Kidney (tissue), 14 donors: Measurements from ENCODE around the gene BAD. TPM values are rescaled to one million over a fixed set of nuclear protein-coding genes. Genes with fewer than 3 reads are reported as not detected.

ENCODE experiments used
- DNase-seq, 5 donors: peaks; one replicate each; pipeline ENCODE4 v3.0.0-alpha.2; 2013 to 2020
- FAIRE-seq: peaks from 2 replicates; lab custom pipeline; 2012; peaks lifted over from hg19 to GRCh38; lab: Jason Lieb, UNC
- H3K27ac ChIP-seq, 2 donors: one replicate each; pipeline ENCODE4 v1.7.0; 2013; ENCODE audit warnings: low read depth in 2 of 2, low read length in 2 of 2, inconsistent platforms in 1 of 2
- H3K27me3 ChIP-seq: one replicate; pipeline ENCODE4 v1.7.1; 2013; ENCODE audit warnings: low read length, inconsistent platforms; ENCODE audit not compliant: control insufficient read depth, insufficient read depth
- H3K36me3 ChIP-seq, 3 donors: one replicate each; pipeline versions ENCODE4 v1.7.0 to v1.7.1; 2013; ENCODE audit warnings: low read length in 3 of 3, control low read depth in 1 of 3, inconsistent platforms in 1 of 3; ENCODE audit not compliant: insufficient read depth in 3 of 3, control insufficient read depth in 2 of 3
- H3K4me1 ChIP-seq, 3 donors: one replicate each; pipeline versions ENCODE4 v1.7.0 to v1.7.1; 2013; ENCODE audit warnings: low read length in 3 of 3, inconsistent platforms in 1 of 3, low read depth in 1 of 3; ENCODE audit not compliant: control insufficient read depth in 2 of 3, insufficient read depth in 2 of 3
- H3K4me3 ChIP-seq, 3 donors: one replicate each; pipeline versions ENCODE4 v1.7.0 to v1.8.1; 2013; ENCODE audit warnings: low read length in 3 of 3, control low read depth in 1 of 3, inconsistent platforms in 1 of 3
- H3K9ac ChIP-seq, 3 donors: one replicate each; pipeline versions ENCODE4 v1.7.0 to v1.7.1; 2013; ENCODE audit warnings: low read length in 3 of 3, control low read depth in 1 of 3, inconsistent platforms in 1 of 3
- H3K9me3 ChIP-seq, 3 donors: one replicate each; pipeline versions ENCODE4 v1.7.0 to v1.7.1; 2013; ENCODE audit warnings: low read length in 3 of 3, control low read depth in 1 of 3, inconsistent platforms in 1 of 3; ENCODE audit not compliant: control insufficient read depth in 2 of 3, insufficient read depth in 1 of 3
- intact Hi-C: fragments of 100-400 bp; cut with DNase I; formaldehyde crosslinking; loops from one replicate; pipeline ENCODE4 v1.11.1; 2022
- polyA plus RNA-seq: library from polyadenylated mRNA; stranded (reverse); fragments of 350-450 nt; fragmentation: Illumina TruSeq; extraction: RNeasy Lipid Tissue Mini Kit (QIAGEN cat#74804); gene quantifications from one replicate; pipeline ENCODE4 v1.2.3, GENCODE V29; 2014; ENCODE audit warnings: low read depth, low replicate concordance; ENCODE audit not compliant: insufficient read depth
- total RNA-seq: library from RNA; stranded (reverse); fragmentation: NEBNext Ultra II Directional; extraction: Animal tissue kit (Norgen Biotek cat#: 25700); gene quantifications from one replicate; pipeline ENCODE4 v1.2.1, GENCODE V29; 2021
- TF ChIP-seq, protein P1 (sequence below): IDR thresholded peaks from 3 replicates; pipeline ENCODE4 v1.5.1; 2012; ENCODE audit warnings: mild to moderate bottlenecking, moderate library complexity, borderline replicate concordance; ENCODE audit not compliant: insufficient read depth; ENCODE audit errors: extremely low read depth
- donor health status: control.
- donor health status: control.
- donor health status: control.
- donor health status: control.
- donor health status: control.
- donor health status: DM: yes; HTN: yes; CAD: no.
- donor health status: Normal renal cell carcinoma (clear cell type).

BAD gene
- total and polyA plus RNA-seq, 2 donors from 2014 or later, result 59.8 to 157 TPM

DNA sequence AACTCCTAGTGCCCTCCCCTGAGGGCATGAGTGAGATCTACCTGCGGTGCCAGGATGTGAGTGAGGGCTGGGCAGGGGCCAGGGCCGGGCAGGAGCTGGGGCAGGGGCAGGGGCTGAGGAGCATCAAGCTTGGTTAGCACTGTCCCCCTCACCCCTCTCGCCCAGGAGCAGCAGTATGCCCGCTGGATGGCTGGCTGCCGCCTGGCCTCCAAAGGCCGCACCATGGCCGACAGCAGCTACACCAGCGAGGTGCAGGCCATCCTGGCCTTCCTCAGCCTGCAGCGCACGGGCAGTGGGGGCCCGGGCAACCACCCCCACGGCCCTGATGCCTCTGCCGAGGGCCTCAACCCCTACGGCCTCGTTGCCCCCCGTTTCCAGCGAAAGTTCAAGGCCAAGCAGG lies 64.2 kb downstream of the BAD start:
- Histone ChIP-seq H3K9me3 (no peaks in the 10 kb centered on the region), H3K27ac (no peak overlapping the region), H3K36me3 (no peaks in the 10 kb centered on the region), H3K9ac (no peak overlapping the region), H3K4me1 (peaks cover 0 to 7% (median 0%) of the 10 kb centered on the region in 3 donors), H3K27me3 (no peaks in the 10 kb centered on the region), H3K4me3 (no peak overlapping the region)
- intact Hi-C loops, result no loop called here
- DNase-seq (peak in 1 of 5 donors; percentile 72), FAIRE-seq (no peak)
- TF ChIP-seq, protein P1, sequence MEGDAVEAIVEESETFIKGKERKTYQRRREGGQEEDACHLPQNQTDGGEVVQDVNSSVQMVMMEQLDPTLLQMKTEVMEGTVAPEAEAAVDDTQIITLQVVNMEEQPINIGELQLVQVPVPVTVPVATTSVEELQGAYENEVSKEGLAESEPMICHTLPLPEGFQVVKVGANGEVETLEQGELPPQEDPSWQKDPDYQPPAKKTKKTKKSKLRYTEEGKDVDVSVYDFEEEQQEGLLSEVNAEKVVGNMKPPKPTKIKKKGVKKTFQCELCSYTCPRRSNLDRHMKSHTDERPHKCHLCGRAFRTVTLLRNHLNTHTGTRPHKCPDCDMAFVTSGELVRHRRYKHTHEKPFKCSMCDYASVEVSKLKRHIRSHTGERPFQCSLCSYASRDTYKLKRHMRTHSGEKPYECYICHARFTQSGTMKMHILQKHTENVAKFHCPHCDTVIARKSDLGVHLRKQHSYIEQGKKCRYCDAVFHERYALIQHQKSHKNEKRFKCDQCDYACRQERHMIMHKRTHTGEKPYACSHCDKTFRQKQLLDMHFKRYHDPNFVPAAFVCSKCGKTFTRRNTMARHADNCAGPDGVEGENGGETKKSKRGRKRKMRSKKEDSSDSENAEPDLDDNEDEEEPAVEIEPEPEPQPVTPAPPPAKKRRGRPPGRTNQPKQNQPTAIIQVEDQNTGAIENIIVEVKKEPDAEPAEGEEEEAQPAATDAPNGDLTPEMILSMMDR, result no peak

Other genes starting within 250 kb of the BAD start
- 0.66 TPM for gene FLRT1, start 248.7 kb downstream of the BAD start, total RNA-seq
- 1.5 TPM for gene FLRT1, start 248.7 kb downstream of the BAD start, polyA plus RNA-seq
- 27.8 TPM for gene MACROD1, start 118.6 kb downstream of the BAD start, total RNA-seq
- gene MACROD1, start 118.6 kb downstream of the BAD start, polyA plus RNA-seq, result 176 TPM
- 81.2 TPM for gene STIP1, start 98.5 kb downstream of the BAD start, total RNA-seq
- 86.0 TPM for gene STIP1, start 98.5 kb downstream of the BAD start, polyA plus RNA-seq
- gene FERMT3, start 77.9 kb downstream of the BAD start, total RNA-seq, result 36.3 TPM
- 11.8 TPM for gene FERMT3, start 77.9 kb downstream of the BAD start, polyA plus RNA-seq
- gene TRPT1, start 58.5 kb downstream of the BAD start, total RNA-seq, result 39.2 TPM
- gene TRPT1, start 58.5 kb downstream of the BAD start, polyA plus RNA-seq, result 103 TPM
- gene NUDT22, start 58.4 kb downstream of the BAD start, total RNA-seq, result 64.5 TPM
- 150 TPM for gene NUDT22, start 58.4 kb downstream of the BAD start, polyA plus RNA-seq
- gene DNAJC4, start 54.1 kb downstream of the BAD start, total RNA-seq, result 31.1 TPM
- 102 TPM for gene DNAJC4, start 54.1 kb downstream of the BAD start, polyA plus RNA-seq
- 77.6 TPM for gene VEGFB, start 50.1 kb downstream of the BAD start, total RNA-seq
- 157 TPM for gene VEGFB, start 50.1 kb downstream of the BAD start, polyA plus RNA-seq
- 76.0 TPM for gene FKBP2, start 43.6 kb downstream of the BAD start, total RNA-seq
- gene FKBP2, start 43.6 kb downstream of the BAD start, polyA plus RNA-seq, result 411 TPM
- 86.5 TPM for gene PPP1R14B, start 37.7 kb downstream of the BAD start, total RNA-seq
- 145 TPM for gene PPP1R14B, start 37.7 kb downstream of the BAD start, polyA plus RNA-seq
- gene PLCB3, start 33.1 kb downstream of the BAD start, total RNA-seq, result 24.6 TPM
- gene PLCB3, start 33.1 kb downstream of the BAD start, polyA plus RNA-seq, result 9.6 TPM
- 44.0 TPM for gene GPR137, start 1.2 kb upstream of the BAD start, total RNA-seq
- gene GPR137, start 1.2 kb upstream of the BAD start, polyA plus RNA-seq, result 48.4 TPM
- not detected for gene KCNK4, start 6.6 kb upstream of the BAD start, total RNA-seq
- not detected for gene KCNK4, start 6.6 kb upstream of the BAD start, polyA plus RNA-seq
- not detected for gene CATSPERZ, start 15.7 kb upstream of the BAD start, total RNA-seq
- gene CATSPERZ, start 15.7 kb upstream of the BAD start, polyA plus RNA-seq, result not detected
- 59.7 TPM for gene ESRRA, start 20.9 kb upstream of the BAD start, total RNA-seq
- gene ESRRA, start 20.9 kb upstream of the BAD start, polyA plus RNA-seq, result 117 TPM
- 172 TPM for gene TRMT112, start 32.9 kb upstream of the BAD start, total RNA-seq
- 291 TPM for gene TRMT112, start 32.9 kb upstream of the BAD start, polyA plus RNA-seq
- 192 TPM for gene PRDX5, start 33.5 kb upstream of the BAD start, total RNA-seq
- 1,026 TPM for gene PRDX5, start 33.5 kb upstream of the BAD start, polyA plus RNA-seq
- 13.3 TPM for gene CCDC88B, start 55.5 kb upstream of the BAD start, total RNA-seq
- gene CCDC88B, start 55.5 kb upstream of the BAD start, polyA plus RNA-seq, result 10.0 TPM
- gene RPS6KA4, start 74.5 kb upstream of the BAD start, total RNA-seq, result 40.2 TPM
- gene RPS6KA4, start 74.5 kb upstream of the BAD start, polyA plus RNA-seq, result 13.6 TPM